ENCODE results near the gene CDH12. TPM values are rescaled to one million over a fixed set of nuclear protein-coding genes. Genes with fewer than 3 reads are reported as not detected.
A peak's percentile ranks its signal among the peaks of the same experiment; 100 is the strongest.

CDH12 gene
- total and polyA plus RNA-seq, 2 experiments from 2014 or later, result not detected

GRCh38 chr5:22560147-22560546, 293.0 kb downstream of the CDH12 start:
- no peaks in the 10 kb centered on the region for H3K9me3 ChIP-seq (ENCODE audit: low read depth)
- H3K79me2 ChIP-seq (ENCODE audit: insufficient read depth), result no peaks in the 10 kb centered on the region
- H2AFZ ChIP-seq, result peak overlapping the region; percentile 29; the same call in 1 of the 2 replicates
- TF ChIP-seq EZH2 (IDR thresholded peaks at IDR 0.05; ENCODE audit: insufficient read depth, poor library complexity, severe bottlenecking), result no peak
- TF ChIP-seq EZH2phosphoT487 (IDR thresholded peaks at IDR 0.05; ENCODE audit: insufficient read depth, low read depth), result no peak
- peaks cover 15% of the 10 kb centered on the region for H3K4me1 ChIP-seq (ENCODE audit: insufficient read depth)
- peak overlapping the region; percentile 51 for H3K4me2 ChIP-seq (ENCODE audit: unreplicated experiment)
- H3F3A ChIP-seq (ENCODE audit: insufficient read depth), result peaks cover 8% of the 10 kb centered on the region; the same call in 1 of the 2 replicates
- H3K9ac ChIP-seq, result no peak overlapping the region
- in situ Hi-C loops (cut with MboI), result no loop called here
- no peaks in the 10 kb centered on the region for H3K36me3 ChIP-seq (ENCODE audit: low read depth)
- no peaks in the 10 kb centered on the region for H4K20me1 ChIP-seq (ENCODE audit: insufficient read depth)
- H3K27ac ChIP-seq, result peak overlapping the region; percentile 53; the same call in 1 of the 2 replicates
- H3K27me3 ChIP-seq (replicated peaks; ENCODE audit: insufficient read depth), result no peaks in the 10 kb centered on the region
- H3K4me3 ChIP-seq, result no peak overlapping the region
- DNase-seq, result peak; percentile 95
- WGBS, 2 experiments (ENCODE audit: low coverage in 1 of 2, low lambda C conversion rate in 2 of 2, missing lambda C conversion rate in 2 of 2), result 1% methylated on average over 3 of the region's 3 CpGs
- peaks cover 2% of the 10 kb centered on the region; the same call in 1 of the 2 replicates for H3K9me2 ChIP-seq (ENCODE audit: insufficient read depth)

GRCh38 chr5:22557251-22557650, 295.9 kb downstream of the CDH12 start:
- H3K27me3 ChIP-seq (replicated peaks; ENCODE audit: insufficient read depth), result no peaks in the 10 kb centered on the region
- H3K9ac ChIP-seq, result no peak overlapping the region
- in situ Hi-C loops (cut with MboI), result no loop called here
- H3F3A ChIP-seq (ENCODE audit: insufficient read depth), result peaks cover 8% of the 10 kb centered on the region; the same call in 1 of the 2 replicates
- no peaks in the 10 kb centered on the region for H4K20me1 ChIP-seq (ENCODE audit: insufficient read depth)
- H3K4me2 ChIP-seq (ENCODE audit: unreplicated experiment), result no peak overlapping the region
- peaks cover 12% of the 10 kb centered on the region; the same call in 1 of the 2 replicates for H3K4me1 ChIP-seq (ENCODE audit: insufficient read depth)
- TF ChIP-seq EZH2phosphoT487 (IDR thresholded peaks at IDR 0.05; ENCODE audit: insufficient read depth, low read depth), result no peak
- TF ChIP-seq EZH2 (IDR thresholded peaks at IDR 0.05; ENCODE audit: insufficient read depth, poor library complexity, severe bottlenecking), result no peak
- no peaks in the 10 kb centered on the region for H3K79me2 ChIP-seq (ENCODE audit: insufficient read depth)
- DNase-seq, result no peak
- no peak overlapping the region for H3K27ac ChIP-seq
- H3K4me3 ChIP-seq, result no peak overlapping the region
- 52 to 69% methylated on average over 6 of the region's 6 CpGs for WGBS, 2 experiments (ENCODE audit: low coverage in 1 of 2, low lambda C conversion rate in 2 of 2, missing lambda C conversion rate in 2 of 2)
- H3K9me2 ChIP-seq (ENCODE audit: insufficient read depth), result peaks cover 2% of the 10 kb centered on the region; the same call in 1 of the 2 replicates
- H3K9me3 ChIP-seq (ENCODE audit: low read depth), result no peaks in the 10 kb centered on the region
- H2AFZ ChIP-seq, result no peak overlapping the region
- no peaks in the 10 kb centered on the region for H3K36me3 ChIP-seq (ENCODE audit: low read depth)

DNA sequence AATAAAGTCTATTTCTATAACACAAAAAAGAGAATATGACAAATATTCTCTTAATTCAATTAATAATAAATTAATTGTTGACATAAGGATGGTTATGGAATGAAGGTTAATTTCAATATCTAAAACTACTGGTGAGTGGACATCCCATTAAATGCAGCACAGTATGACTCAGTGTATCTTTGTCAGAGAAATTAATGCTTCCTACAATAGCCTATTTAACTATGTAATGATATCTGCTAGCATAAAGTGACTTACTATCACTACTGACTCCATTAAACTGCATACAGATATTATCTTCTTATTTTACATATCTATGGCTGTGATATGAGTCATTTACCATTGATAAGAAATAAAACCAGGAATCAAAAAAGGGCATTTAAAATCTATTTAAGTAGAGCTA, 298.7 kb downstream of the CDH12 start:
- H3K36me3 ChIP-seq (ENCODE audit: low read depth), result no peaks in the 10 kb centered on the region
- H3K4me2 ChIP-seq (ENCODE audit: unreplicated experiment), result no peak overlapping the region
- no peak overlapping the region for H3K27ac ChIP-seq
- in situ Hi-C loops (cut with MboI), result no loop called here
- no peak overlapping the region for H3K9ac ChIP-seq
- H3K4me1 ChIP-seq (ENCODE audit: insufficient read depth), result no peaks in the 10 kb centered on the region
- DNase-seq, result no peak
- no peak overlapping the region for H2AFZ ChIP-seq
- no peaks in the 10 kb centered on the region for H3F3A ChIP-seq (ENCODE audit: insufficient read depth)
- no peak overlapping the region for H3K4me3 ChIP-seq
- TF ChIP-seq EZH2phosphoT487 (IDR thresholded peaks at IDR 0.05; ENCODE audit: insufficient read depth, low read depth), result no peak
- TF ChIP-seq EZH2 (IDR thresholded peaks at IDR 0.05; ENCODE audit: insufficient read depth, poor library complexity, severe bottlenecking), result no peak
- no peaks in the 10 kb centered on the region for H4K20me1 ChIP-seq (ENCODE audit: insufficient read depth)
- H3K79me2 ChIP-seq (ENCODE audit: insufficient read depth), result no peaks in the 10 kb centered on the region
- 0 out of 2 replicates have a peak, but pooled peaks cover 2% of the 10 kb centered on the region for H3K9me2 ChIP-seq (ENCODE audit: insufficient read depth)
- H3K27me3 ChIP-seq (replicated peaks; ENCODE audit: insufficient read depth), result 0 out of 2 replicates have a peak, but pooled peaks cover 6% of the 10 kb centered on the region
- no peaks in the 10 kb centered on the region for H3K9me3 ChIP-seq (ENCODE audit: low read depth)

GRCh38 chr5:22549876-22550671, 303.1 kb downstream of the CDH12 start:
- in situ Hi-C loops (cut with MboI), result no loop called here
- 23 to 26% methylated on average over 4 of the region's 4 CpGs for WGBS, 2 experiments (ENCODE audit: low coverage in 1 of 2, low lambda C conversion rate in 2 of 2, missing lambda C conversion rate in 2 of 2)

More at GRCh38 chr5:22549876-22550671, 303.1 kb downstream of the CDH12 start:
- Histone ChIP-seq H3K36me3 (ENCODE audit: low read depth) (no peaks in the 10 kb centered on the region), H3K27me3 (replicated peaks; ENCODE audit: insufficient read depth) (0 out of 2 replicates have a peak, but pooled peaks cover 6% of the 10 kb centered on the region), H3F3A (ENCODE audit: insufficient read depth) (no peaks in the 10 kb centered on the region), H4K20me1 (ENCODE audit: insufficient read depth) (no peaks in the 10 kb centered on the region), H3K9me3 (ENCODE audit: low read depth) (no peaks in the 10 kb centered on the region), H3K4me1 (ENCODE audit: insufficient read depth) (no peaks in the 10 kb centered on the region), H3K27ac (no peak overlapping the region), H3K9ac (no peak overlapping the region), H3K4me3 (no peak overlapping the region), H3K79me2 (ENCODE audit: insufficient read depth) (no peaks in the 10 kb centered on the region), H3K4me2 (ENCODE audit: unreplicated experiment) (no peak overlapping the region), H2AFZ (no peak overlapping the region), H3K9me2 (ENCODE audit: insufficient read depth) (no peaks in the 10 kb centered on the region)
- TF ChIP-seq EZH2 (IDR thresholded peaks at IDR 0.05; ENCODE audit: insufficient read depth, poor library complexity, severe bottlenecking), result no peak
- TF ChIP-seq EZH2phosphoT487 (IDR thresholded peaks at IDR 0.05; ENCODE audit: insufficient read depth, low read depth), result no peak
- DNase-seq, result no peak
